Measurements from ENCODE around the gene SFTA2. TPM values are rescaled to one million over a fixed set of nuclear protein-coding genes. Genes with fewer than 3 reads are reported as not detected.
"Not testable (repeated sequence)": the region's sequence is repeated elsewhere in the genome, so short reads cannot be mapped to it uniquely, and the experiment has no call there.

The SFTA2 gene
- total RNA-seq, 2 donors from 2014 or later = 5.2 TPM; not detected in 1

DNA sequence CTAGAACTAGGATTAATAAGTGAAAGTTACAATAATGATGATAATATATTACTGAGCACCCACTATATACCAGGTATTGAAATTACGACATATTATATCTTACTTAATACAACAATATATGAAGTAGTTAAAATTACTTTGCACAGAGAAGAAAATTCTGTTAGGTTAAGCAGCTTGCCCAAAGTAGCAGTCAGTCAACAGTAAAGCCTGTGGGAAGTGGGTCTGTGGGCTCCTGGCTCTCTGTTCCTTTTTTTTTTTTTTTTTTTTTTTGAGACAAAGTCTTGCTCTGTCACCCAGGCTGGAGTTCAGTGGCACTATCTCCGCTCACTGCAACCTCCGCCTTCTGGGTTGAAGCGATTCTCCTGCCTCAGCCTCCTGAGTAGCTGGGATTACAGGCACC, 28.7 kb downstream of the SFTA2 start:
- Histone ChIP-seq H3K27me3 (no peaks in the 10 kb centered on the region), H3K4me3 (no peak overlapping the region), H3K36me3 (replicated peaks in 1 of 2; ENCODE audit: insufficient read depth in 1 of 2, low read depth in 2 of 2) (peaks cover 9% of the 10 kb centered on the region in 2 donors), H3K27ac (no peak overlapping the region), H3K4me1 (no peaks in the 10 kb centered on the region), H3K9me3 (no peaks in the 10 kb centered on the region)
- ATAC-seq (no peak), DNase-seq (no peak)
- intact Hi-C loops (cut with DNase I) = no loop called here
- TF ChIP-seq, protein P1, sequence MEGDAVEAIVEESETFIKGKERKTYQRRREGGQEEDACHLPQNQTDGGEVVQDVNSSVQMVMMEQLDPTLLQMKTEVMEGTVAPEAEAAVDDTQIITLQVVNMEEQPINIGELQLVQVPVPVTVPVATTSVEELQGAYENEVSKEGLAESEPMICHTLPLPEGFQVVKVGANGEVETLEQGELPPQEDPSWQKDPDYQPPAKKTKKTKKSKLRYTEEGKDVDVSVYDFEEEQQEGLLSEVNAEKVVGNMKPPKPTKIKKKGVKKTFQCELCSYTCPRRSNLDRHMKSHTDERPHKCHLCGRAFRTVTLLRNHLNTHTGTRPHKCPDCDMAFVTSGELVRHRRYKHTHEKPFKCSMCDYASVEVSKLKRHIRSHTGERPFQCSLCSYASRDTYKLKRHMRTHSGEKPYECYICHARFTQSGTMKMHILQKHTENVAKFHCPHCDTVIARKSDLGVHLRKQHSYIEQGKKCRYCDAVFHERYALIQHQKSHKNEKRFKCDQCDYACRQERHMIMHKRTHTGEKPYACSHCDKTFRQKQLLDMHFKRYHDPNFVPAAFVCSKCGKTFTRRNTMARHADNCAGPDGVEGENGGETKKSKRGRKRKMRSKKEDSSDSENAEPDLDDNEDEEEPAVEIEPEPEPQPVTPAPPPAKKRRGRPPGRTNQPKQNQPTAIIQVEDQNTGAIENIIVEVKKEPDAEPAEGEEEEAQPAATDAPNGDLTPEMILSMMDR (IDR thresholded peaks at IDR 0.05) = no peak
- TF ChIP-seq POLR2A (IDR thresholded peaks at IDR 0.05) = no peak
- 81 to 94% methylated on average over 4 of the region's 4 CpGs for WGBS, 2 donors

DNA sequence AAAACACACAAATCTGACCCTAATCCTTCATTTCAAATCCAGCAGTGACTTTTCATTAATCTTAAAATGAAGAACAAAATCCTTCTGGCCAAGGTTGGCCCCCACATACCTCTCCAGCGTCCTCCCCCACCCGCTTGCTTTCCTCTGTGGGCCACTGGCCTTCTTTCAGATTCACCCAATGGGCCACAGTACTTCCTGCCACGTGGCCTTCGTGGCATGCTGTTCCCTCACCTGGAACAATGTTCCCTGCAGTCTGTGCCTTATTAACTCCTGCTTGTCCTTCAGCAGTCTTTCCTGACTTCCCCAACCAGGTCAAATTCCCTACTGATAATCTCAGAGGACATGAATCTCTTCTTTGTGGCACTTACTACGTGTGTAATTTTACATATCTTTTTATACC, 29.3 kb downstream of the SFTA2 start:
- no peak for TF ChIP-seq POLR2A (IDR thresholded peaks at IDR 0.05)
- TF ChIP-seq, protein P1 (IDR thresholded peaks at IDR 0.05) = no peak
- no peak overlapping the region for H3K4me3 ChIP-seq
- intact Hi-C loops (cut with DNase I) = no loop called here
- no peaks in the 10 kb centered on the region for H3K4me1 ChIP-seq
- 33 to 40% methylated on average over 5 of the region's 5 CpGs for WGBS, 2 donors
- peaks cover 10 to 13% of the 10 kb centered on the region in 2 donors for H3K36me3 ChIP-seq (replicated peaks in 1 of 2; ENCODE audit: insufficient read depth in 1 of 2, low read depth in 2 of 2)
- DNase-seq (no peak), ATAC-seq (no peak)
- no peak overlapping the region for H3K27ac ChIP-seq
- no peaks in the 10 kb centered on the region for H3K9me3 ChIP-seq
- H3K27me3 ChIP-seq = no peaks in the 10 kb centered on the region

DNA sequence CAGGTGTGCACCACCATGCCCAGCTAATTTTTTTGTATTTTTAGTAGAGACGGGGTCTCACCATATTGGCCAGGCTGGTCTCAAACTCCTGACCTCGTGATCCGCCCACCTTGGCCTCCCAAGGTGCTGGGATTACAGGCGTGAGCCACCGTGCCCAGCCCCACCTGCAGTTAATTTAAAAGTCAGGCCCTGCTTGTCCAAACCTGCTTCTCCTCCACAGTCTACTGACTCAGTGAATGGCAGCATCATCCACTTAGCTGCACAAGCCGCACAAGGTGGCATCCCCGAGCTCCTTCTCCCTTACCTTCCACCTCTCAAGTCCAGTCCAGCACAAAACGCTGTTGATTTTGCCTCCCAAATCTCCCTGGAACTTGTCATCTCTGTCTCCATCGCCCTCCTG, 29.8 kb downstream of the SFTA2 start:
- H3K4me1 ChIP-seq; DNase-seq; H3K27me3 ChIP-seq; H3K9me3 ChIP-seq; H3K27ac ChIP-seq; ATAC-seq; intact Hi-C loops (cut with DNase I); H3K4me3 ChIP-seq: not testable (repeated sequence)
- peaks cover 13 to 15% of the 10 kb centered on the region in 2 donors for H3K36me3 ChIP-seq (replicated peaks in 1 of 2; ENCODE audit: insufficient read depth in 1 of 2, low read depth in 2 of 2)
- whole genome bisulfite sequencing, 2 donors = 67 to 69% methylated on average over 9 of the region's 9 CpGs

DNA sequence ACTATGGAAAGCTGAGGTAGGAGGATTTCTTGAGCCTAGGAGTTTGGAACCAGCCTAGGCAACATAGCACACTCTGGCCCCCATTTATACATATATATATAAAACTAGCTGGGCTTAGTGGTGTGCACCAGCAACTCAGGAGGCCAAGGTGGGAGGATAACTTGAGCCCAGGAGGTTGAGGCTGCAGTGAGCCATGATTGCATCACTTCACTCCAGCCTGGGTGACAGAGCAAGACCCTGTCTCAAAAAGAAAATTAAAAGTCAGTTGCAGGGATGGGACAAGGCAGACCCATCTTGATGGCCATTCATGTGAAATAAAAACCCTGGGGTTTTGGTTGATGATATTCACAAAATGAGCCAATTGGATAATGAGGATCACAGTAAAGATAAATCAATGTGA, 30.5 kb downstream of the SFTA2 start:
- no peak for TF ChIP-seq POLR2A (IDR thresholded peaks at IDR 0.05)
- TF ChIP-seq, protein P1 (IDR thresholded peaks at IDR 0.05) = no peak
- DNase-seq (no peak), ATAC-seq (no peak)
- intact Hi-C loops (cut with DNase I) = no loop called here
- H3K4me3 ChIP-seq = no peak overlapping the region
- H3K36me3 ChIP-seq (replicated peaks in 1 of 2; ENCODE audit: insufficient read depth in 1 of 2, low read depth in 2 of 2) = peaks cover 15 to 19% of the 10 kb centered on the region in 2 donors
- H3K27me3 ChIP-seq = no peaks in the 10 kb centered on the region
- no peaks in the 10 kb centered on the region for H3K9me3 ChIP-seq
- no peak overlapping the region for H3K27ac ChIP-seq
- no peaks in the 10 kb centered on the region for H3K4me1 ChIP-seq

DNA sequence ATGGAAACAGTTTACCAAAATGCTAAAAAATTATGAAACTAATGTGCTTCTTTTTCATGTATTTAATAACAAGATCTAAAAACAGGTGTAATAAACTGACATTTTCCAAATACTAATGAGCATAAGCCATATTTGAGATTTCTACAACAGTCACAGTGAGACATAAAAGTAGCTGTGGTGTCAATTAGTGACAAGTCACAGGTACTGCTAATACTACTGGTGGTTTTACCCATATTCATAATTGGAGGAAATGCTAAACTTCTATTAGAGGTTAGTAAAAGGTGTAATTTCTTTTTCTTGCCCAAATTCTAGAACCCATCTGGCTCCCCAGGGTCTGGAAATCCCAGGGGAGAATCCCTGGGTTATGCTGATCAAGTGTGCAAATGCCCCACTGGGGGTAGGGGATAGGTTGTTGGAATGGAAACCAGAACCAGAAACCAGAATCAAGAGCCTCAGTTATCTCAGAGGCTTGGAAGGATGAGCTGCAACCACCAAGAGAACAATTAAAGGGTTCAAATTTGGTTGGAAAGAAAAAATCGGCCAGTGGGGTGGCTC, 31.0 kb downstream of the SFTA2 start:
- DNase-seq (no peak), ATAC-seq (no peak)
- intact Hi-C loops (cut with DNase I) = no loop called here
- no peaks in the 10 kb centered on the region for H3K9me3 ChIP-seq
- 69 to 82% methylated on average over 1 of the region's 1 CpG for WGBS, 2 donors
- H3K4me3 ChIP-seq = no peak overlapping the region
- H3K27me3 ChIP-seq = no peaks in the 10 kb centered on the region
- peaks cover 15 to 20% of the 10 kb centered on the region in 2 donors for H3K36me3 ChIP-seq (replicated peaks in 1 of 2; ENCODE audit: insufficient read depth in 1 of 2, low read depth in 2 of 2)
- TF ChIP-seq, protein P1 (IDR thresholded peaks at IDR 0.05) = no peak
- TF ChIP-seq POLR2A (IDR thresholded peaks at IDR 0.05) = no peak
- no peaks in the 10 kb centered on the region for H3K4me1 ChIP-seq
- no peak overlapping the region for H3K27ac ChIP-seq
